Left lung (tissue), 10 donors: ENCODE results near the gene RMRP. TPM values are rescaled to one million over a fixed set of nuclear protein-coding genes. Genes with fewer than 3 reads are reported as not detected.

Experiments used
- ATAC-seq: fragments of 200-7000 bp; cut with Tn5 transposase; one replicate; pipeline ENCODE4 v1.9.1; 2020; ENCODE audit warnings: moderate library complexity
- DNase-seq, 4 donors: peaks; one replicate each; pipeline ENCODE4 v3.0.0-alpha.2; 2013 to 2020
- H3K27ac ChIP-seq, 2 donors: fragments of 200-600 bp; sonication (generic) in 1 of 2; one replicate each; pipeline versions ENCODE4 v1.5.0 to v1.8.0; 2020 to 2021
- H3K27me3 ChIP-seq, 2 donors: fragments of 200-600 bp; sonication (generic) in 1 of 2; one replicate each; pipeline versions ENCODE4 v1.5.0 to v1.8.0; 2020 to 2021
- H3K36me3 ChIP-seq, 2 donors: fragments of 200-600 bp; sonication (generic) in 1 of 2; one replicate each; pipeline versions ENCODE4 v1.5.0 to v1.8.0; 2020 to 2021
- H3K4me1 ChIP-seq, 2 donors: fragments of 200-600 bp; one replicate each; pipeline ENCODE4 v1.8.0; 2021
- H3K4me3 ChIP-seq, 2 donors: fragments of 200-600 bp; sonication (generic) in 1 of 2; one replicate each; pipeline versions ENCODE4 v1.5.0 to v1.8.0; 2020 to 2021; ENCODE audit warnings: mild to moderate bottlenecking in 1 of 2
- H3K9me3 ChIP-seq, 2 donors: fragments of 200-600 bp; sonication (generic) in 1 of 2; one replicate each; pipeline versions ENCODE4 v1.5.0 to v1.8.0; 2020 to 2021
- intact Hi-C, 2 donors: fragments of 100-400 bp; cut with DNase I; formaldehyde crosslinking; loops; one replicate each; pipeline versions ENCODE4 v1.11.2 to v1.14.2; 2022
- polyA plus RNA-seq, 6 donors: library from polyadenylated mRNA; unstranded; fragments of 120-200 nt; gene quantifications; one replicate each; pipeline ENCODE4 v1.2.1, GENCODE V29; 2013; ENCODE audit not compliant: insufficient read length in 6 of 6
- total RNA-seq, 2 donors: library from RNA; stranded (reverse); fragmentation: NEBNext Ultra II Directional; extraction: Animal tissue kit (Norgen Biotek cat#: 25700); gene quantifications; one replicate each; pipeline ENCODE4 v1.2.1, GENCODE V29; 2021
- TF ChIP-seq, protein P1 (sequence below), 2 donors: fragments of 200-600 bp; sonication (generic) in 1 of 2; IDR thresholded peaks; one replicate each; pipeline versions ENCODE4 v1.5.0 to v1.8.0; 2021; ENCODE audit warnings: antibody characterized with exemption in 2 of 2
- donor health status: DM: no; HTN: yes; CAD: no.
- donor health status: DM: no; HTN: no; CAD: no.

RMRP gene
- total and polyA plus RNA-seq, 8 donors = 27,227 to 27,465 TPM; not detected in 6

DNA sequence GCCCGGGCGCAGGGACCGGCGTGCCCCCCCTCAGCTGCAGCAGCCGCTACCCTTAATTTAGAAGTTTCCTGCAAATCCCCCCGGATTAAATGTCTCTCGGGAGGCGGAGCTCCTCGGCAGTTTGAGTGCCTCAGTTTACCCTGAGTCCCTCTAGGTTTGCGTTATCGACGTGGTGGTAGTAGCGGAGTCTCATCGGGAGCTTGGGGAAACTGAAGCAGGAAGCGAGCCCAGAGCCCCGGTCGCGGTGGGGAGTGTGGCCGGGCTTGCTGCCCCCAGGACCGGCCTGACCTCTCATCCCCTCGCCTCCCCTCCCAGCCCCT is 32.4 kb upstream of the RMRP start:
- DNase-seq = no peak
- Histone ChIP-seq H3K4me3 (peak overlapping the region; percentile 68), H3K27me3 (peaks cover 0 to 9% of the 10 kb centered on the region in 2 donors), H3K9me3 (no peaks in the 10 kb centered on the region), H3K4me1 (peaks cover 4 to 19% of the 10 kb centered on the region in 2 donors), H3K27ac (peak overlapping the region; percentile 75 to 87), H3K36me3 (peaks cover 0 to 4% of the 10 kb centered on the region in 2 donors)
- no peak for ATAC-seq
- intact Hi-C loops = no loop called here
- TF ChIP-seq, protein P1, sequence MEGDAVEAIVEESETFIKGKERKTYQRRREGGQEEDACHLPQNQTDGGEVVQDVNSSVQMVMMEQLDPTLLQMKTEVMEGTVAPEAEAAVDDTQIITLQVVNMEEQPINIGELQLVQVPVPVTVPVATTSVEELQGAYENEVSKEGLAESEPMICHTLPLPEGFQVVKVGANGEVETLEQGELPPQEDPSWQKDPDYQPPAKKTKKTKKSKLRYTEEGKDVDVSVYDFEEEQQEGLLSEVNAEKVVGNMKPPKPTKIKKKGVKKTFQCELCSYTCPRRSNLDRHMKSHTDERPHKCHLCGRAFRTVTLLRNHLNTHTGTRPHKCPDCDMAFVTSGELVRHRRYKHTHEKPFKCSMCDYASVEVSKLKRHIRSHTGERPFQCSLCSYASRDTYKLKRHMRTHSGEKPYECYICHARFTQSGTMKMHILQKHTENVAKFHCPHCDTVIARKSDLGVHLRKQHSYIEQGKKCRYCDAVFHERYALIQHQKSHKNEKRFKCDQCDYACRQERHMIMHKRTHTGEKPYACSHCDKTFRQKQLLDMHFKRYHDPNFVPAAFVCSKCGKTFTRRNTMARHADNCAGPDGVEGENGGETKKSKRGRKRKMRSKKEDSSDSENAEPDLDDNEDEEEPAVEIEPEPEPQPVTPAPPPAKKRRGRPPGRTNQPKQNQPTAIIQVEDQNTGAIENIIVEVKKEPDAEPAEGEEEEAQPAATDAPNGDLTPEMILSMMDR (IDR thresholded peaks at IDR 0.05) = no peak

DNA sequence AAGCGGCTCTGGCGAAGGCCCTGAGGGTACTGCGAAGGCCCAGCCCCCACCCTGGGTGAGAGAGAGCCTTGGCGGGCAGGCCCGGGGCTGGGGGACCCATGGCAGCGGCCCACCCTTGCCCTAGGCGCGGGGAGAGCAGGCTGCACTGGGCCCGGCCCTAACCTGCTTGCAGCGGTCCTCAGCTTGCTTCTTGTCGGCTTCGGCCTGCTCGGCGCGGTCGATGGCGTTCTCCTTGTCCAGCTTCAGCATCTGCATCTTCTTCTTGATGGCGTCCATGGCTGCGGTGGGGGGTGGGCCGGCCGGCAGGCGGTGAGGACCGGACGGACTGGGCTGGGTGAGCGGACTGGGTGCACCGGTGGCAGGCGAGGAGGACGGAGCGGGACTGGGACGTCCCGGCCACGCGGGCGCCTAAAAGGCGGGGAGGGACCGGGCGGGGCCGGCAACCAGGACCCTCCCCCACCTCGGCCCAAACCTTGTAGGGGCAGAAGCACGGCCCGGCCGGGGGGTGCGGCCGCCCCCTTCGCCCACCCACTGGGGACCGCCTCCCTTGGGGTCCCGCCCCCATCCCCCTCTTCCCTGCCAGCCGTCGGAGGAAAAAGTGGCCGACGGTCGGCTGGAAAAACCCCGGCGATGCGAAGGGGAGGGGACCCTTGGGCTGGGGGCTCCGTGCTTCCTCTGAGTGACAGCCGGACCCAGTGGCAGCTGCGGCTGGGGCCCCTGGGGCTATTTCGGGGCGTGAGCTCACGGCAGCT is 31.9 kb upstream of the RMRP start, which contains the start of gene TPM2:
TSS of gene TPM2 (minus strand) at position 384 of the 752 bp plus-strand sequence. CDS start at position 276, 108 bp downstream.
- peak; percentile 55 for ATAC-seq
- H3K9me3 ChIP-seq = no peaks in the 10 kb centered on the region
- peaks cover 0 to 9% of the 10 kb centered on the region in 2 donors for H3K27me3 ChIP-seq
- intact Hi-C loops = no loop called here
- peak in 3 of 4 donors; percentile 70 to 89 (median 71) for DNase-seq
- peaks cover 0 to 19% of the 10 kb centered on the region in 2 donors for H3K4me1 ChIP-seq
- H3K4me3 ChIP-seq = peak within 1 kb of the TSS; percentile 68
- TF ChIP-seq, protein P1 (IDR thresholded peaks at IDR 0.05) = no peak
- H3K27ac ChIP-seq = peak within 1 kb of the TSS; percentile 75 to 87
- H3K36me3 ChIP-seq = peaks cover 0 to 9% of the 10 kb centered on the region in 2 donors

DNA sequence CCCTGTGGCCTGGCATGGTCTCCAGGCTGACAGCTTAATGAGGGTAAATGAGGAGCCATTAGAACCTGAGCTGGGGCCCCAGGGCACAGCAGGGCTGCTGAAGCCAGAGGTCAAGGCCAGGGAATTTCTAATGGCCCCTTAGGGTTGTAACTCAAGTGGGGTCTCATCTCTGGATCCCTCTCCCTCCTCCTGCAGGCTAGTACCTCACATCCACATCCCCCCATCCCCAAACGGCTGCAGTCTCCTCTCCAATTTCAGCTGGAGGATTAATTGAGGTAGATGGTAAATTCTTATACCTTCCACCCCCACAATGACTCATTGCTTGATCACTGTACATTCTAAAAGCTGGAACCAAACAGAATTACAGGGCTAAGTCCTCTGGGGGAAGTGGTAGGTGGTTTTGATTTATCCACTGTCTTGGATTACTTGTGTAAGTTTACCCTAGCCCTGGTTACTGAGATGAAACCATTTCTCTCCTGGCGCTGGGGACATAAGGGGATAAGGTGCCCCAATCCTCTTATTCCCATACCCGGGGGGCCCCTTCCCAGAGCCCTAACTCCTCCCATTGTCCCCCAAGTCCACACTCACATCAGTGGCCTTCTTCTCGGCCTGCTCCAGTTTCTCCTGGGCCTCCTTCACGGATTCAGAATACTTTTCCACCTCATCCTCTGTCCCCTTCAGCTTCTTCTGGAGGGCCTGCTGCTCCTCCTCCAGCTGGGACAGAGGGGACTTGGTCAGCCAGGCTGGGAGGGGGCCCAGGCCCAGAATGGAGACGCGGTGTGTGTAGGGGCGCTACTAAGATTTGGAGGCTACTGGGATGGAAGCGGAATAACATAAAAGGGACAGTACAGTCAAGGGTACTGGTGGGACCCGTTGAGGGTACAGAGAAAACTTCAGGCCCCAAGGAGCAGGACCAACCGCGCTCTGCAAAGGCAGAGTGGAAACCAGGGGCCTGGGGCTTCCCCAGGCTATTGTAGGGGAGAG is 31.0 kb upstream of the RMRP start:
- Histone ChIP-seq H3K27me3 (peaks cover 0 to 9% of the 10 kb centered on the region in 2 donors), H3K36me3 (peaks cover 0 to 10% of the 10 kb centered on the region in 2 donors), H3K9me3 (no peaks in the 10 kb centered on the region), H3K27ac (peak overlapping the region; percentile 37 to 51), H3K4me1 (peaks cover 0 to 19% of the 10 kb centered on the region in 2 donors), H3K4me3 (peak overlapping the region; percentile 68)
- ATAC-seq (no peak), DNase-seq (no peak)
- intact Hi-C loops = no loop called here
- TF ChIP-seq, protein P1 (IDR thresholded peaks at IDR 0.05) = no peak

DNA sequence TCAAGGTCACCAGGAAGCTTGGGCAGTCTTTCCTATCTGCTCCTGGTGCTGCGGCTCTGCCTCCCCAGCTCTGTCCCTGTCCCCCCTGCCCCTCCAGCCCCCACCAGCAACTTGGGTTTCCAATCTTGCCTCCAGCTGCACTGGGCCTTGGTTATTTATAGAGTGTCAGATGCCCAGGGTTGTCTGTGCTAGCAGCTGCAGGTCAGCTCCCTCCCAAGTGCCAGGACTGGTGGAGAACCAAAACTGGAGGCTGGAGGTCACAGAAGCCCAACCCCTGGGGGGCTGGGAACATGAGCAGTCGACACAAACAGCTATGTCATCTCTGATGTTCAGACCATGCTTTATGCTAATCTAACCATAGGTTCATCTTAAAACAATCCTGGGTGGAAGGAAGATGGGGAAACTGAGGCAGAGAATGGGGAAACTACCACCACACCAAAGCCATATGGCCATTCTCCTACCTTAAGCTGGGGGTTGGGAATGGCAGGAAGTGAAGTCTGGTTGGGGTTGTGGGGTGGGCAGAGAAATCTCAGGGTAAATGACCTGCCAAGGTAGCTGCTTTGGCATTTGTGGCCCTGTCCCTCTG is 30.2 kb upstream of the RMRP start:
- intact Hi-C loops = no loop called here
- H3K36me3 ChIP-seq = peaks cover 0 to 17% of the 10 kb centered on the region in 2 donors
- H3K4me3 ChIP-seq = peak overlapping the region; percentile 68
- no peaks in the 10 kb centered on the region for H3K9me3 ChIP-seq
- H3K4me1 ChIP-seq = peaks cover 0 to 21% of the 10 kb centered on the region in 2 donors
- H3K27ac ChIP-seq = peak overlapping the region in 1 of 2 donors; percentile 7
- ATAC-seq (no peak), DNase-seq (no peak)
- H3K27me3 ChIP-seq = peaks cover 0 to 9% of the 10 kb centered on the region in 2 donors
- TF ChIP-seq, protein P1 (IDR thresholded peaks at IDR 0.05) = no peak
